Common myeloid progenitor, CD34-positive (primary cell): ENCODE data around the gene HAND1.

ENCODE experiments used
- CTCF ChIA-PET: fragments of 350-600 bp; sonication (Branson Sonifier 250); formaldehyde crosslinking; loops from one replicate; lab custom pipeline; 2021; ENCODE audit warnings: antibody characterized with exemption; lab: Charles Lee
- POLR2A ChIA-PET: fragments of 350-600 bp; sonication (Branson Sonifier 250); formaldehyde crosslinking; loops from one replicate; lab custom pipeline; 2021; ENCODE audit warnings: antibody characterized with exemption; lab: Charles Lee
- DNase-seq, 3 donors: peaks; one replicate each; pipeline versions ENCODE4 v3.0.0 to v3.0.0-alpha.2; 2013
- H3K27ac ChIP-seq, 2 experiments: 1 replicate in 1 of 2; 2 replicates in 1 of 2; pipeline ENCODE4 v1.7.0; 2013; ENCODE audit warnings: inconsistent platforms in 2 of 2, low read length in 2 of 2, mild to moderate bottlenecking in 2 of 2, low read depth in 1 of 2, moderate library complexity in 1 of 2; ENCODE audit not compliant: severe bottlenecking in 2 of 2, insufficient read depth in 1 of 2, poor library complexity in 1 of 2
- H3K27me3 ChIP-seq, 5 experiments: replicated peaks in 2 of 5; 1 replicate in 3 of 5; 2 replicates in 2 of 5; pipeline versions ENCODE4 v1.6.1 to v1.7.0; 2013; ENCODE audit warnings: low read length in 4 of 5, mild to moderate bottlenecking in 2 of 5, moderate library complexity in 2 of 5, inconsistent platforms in 1 of 5; ENCODE audit not compliant: insufficient read depth in 5 of 5, control insufficient read depth in 4 of 5
- H3K36me3 ChIP-seq, 4 experiments: 1 replicate in 2 of 4; 2 replicates in 2 of 4; pipeline versions ENCODE4 v1.6.1 to v1.7.0; 2013; ENCODE audit warnings: low read length in 3 of 4, control low read depth in 1 of 4, mild to moderate bottlenecking in 1 of 4; ENCODE audit not compliant: control insufficient read depth in 4 of 4, insufficient read depth in 4 of 4
- H3K4me1 ChIP-seq, 4 experiments: 1 replicate in 3 of 4; 2 replicates in 1 of 4; pipeline versions ENCODE4 v1.6.1 to v1.7.1; 2013; ENCODE audit warnings: low read length in 3 of 4, mild to moderate bottlenecking in 3 of 4, control low read depth in 1 of 4, inconsistent platforms in 1 of 4, moderate library complexity in 1 of 4; ENCODE audit not compliant: control insufficient read depth in 4 of 4, insufficient read depth in 4 of 4; ENCODE audit errors: control extremely low read depth in 1 of 4
- H3K4me3 ChIP-seq, 7 experiments: 1 replicate in 4 of 7; 2 replicates in 3 of 7; pipeline versions ENCODE4 v1.5.1 to v1.7.0; 2013; ENCODE audit warnings: mild to moderate bottlenecking in 7 of 7, low read length in 6 of 7, moderate library complexity in 6 of 7, inconsistent platforms in 2 of 7, low read depth in 2 of 7, control low read depth in 1 of 7; ENCODE audit not compliant: insufficient read depth in 4 of 7, control insufficient read depth in 1 of 7; ENCODE audit errors: extremely low read depth in 1 of 7
- H3K9me3 ChIP-seq, 5 experiments: 1 replicate in 4 of 5; 2 replicates in 1 of 5; pipeline versions ENCODE4 v1.6.1 to v1.7.1; 2013; ENCODE audit warnings: low read length in 4 of 5, mild to moderate bottlenecking in 2 of 5, inconsistent platforms in 1 of 5, low read depth in 1 of 5, moderate library complexity in 1 of 5; ENCODE audit not compliant: control insufficient read depth in 4 of 5, insufficient read depth in 2 of 5; ENCODE audit errors: control extremely low read depth in 1 of 5
- WGBS: methylation state at CpG from one replicate; pipeline ENCODE4 v1.1.5; 2013; ENCODE audit not compliant: insufficient coverage; 5-methylcytosine and 5-hydroxymethylcytosine counted together

HAND1 gene

GRCh38 chr5:154465169-154465568, 12.9 kb downstream of the HAND1 start:
- Histone ChIP-seq H3K27me3 (peaks cover 4 to 25% (median 15%) of the 10 kb centered on the region in 5 experiments), H3K36me3 (peaks cover 0 to 2% (median 0%) of the 10 kb centered on the region in 4 experiments), H3K9me3 (no peaks in the 10 kb centered on the region), H3K27ac (no peak overlapping the region), H3K4me3 (no peak overlapping the region), H3K4me1 (no peaks in the 10 kb centered on the region)
- ChIA-PET CTCF (interaction anchor here (1.8 to 10.0 kb wide), 3 partner anchors 9 to 397 kb away, joined by 4 to 117 read pairs (median 51); no protein-coding TSS in a partner anchor), POLR2A (no interaction called here)
- peak in 1 of 3 donors; percentile 15 for DNase-seq
- 86% methylated on average over 4 of the region's 6 CpGs for WGBS

- H3K9me3 ChIP-seq, result no peaks in the 10 kb centered on the region
- DNase-seq, result no peak
- H3K36me3 ChIP-seq, result peaks cover 0 to 2% (median 0%) of the 10 kb centered on the region in 4 experiments
- no peak overlapping the region for H3K4me3 ChIP-seq
- WGBS, result 86% methylated on average over 1 of the region's 1 CpG
- H3K27ac ChIP-seq, result no peak overlapping the region
- POLR2A ChIA-PET, result interaction anchor here (0.6 kb wide), 1 partner anchor 169 kb away, joined by 3 read pairs; no protein-coding TSS in a partner anchor
- CTCF ChIA-PET, result interaction anchor here (0.8 to 7.3 kb wide), 4 partner anchors 8 to 392 kb away, joined by 3 to 51 read pairs (median 10); no protein-coding TSS in a partner anchor
- H3K27me3 ChIP-seq, result peaks cover 0 to 20% (median 10%) of the 10 kb centered on the region in 5 experiments
- no peaks in the 10 kb centered on the region for H3K4me1 ChIP-seq
Measured at GRCh38 chr5:154464438-154464837, 13.6 kb downstream of the HAND1 start.

- no peak for DNase-seq
- ChIA-PET POLR2A (no interaction called here), CTCF (interaction anchor here (0.7 to 3.2 kb wide), 6 partner anchors 9 to 389 kb away, joined by 4 to 12 read pairs (median 6); no protein-coding TSS in a partner anchor)
- Histone ChIP-seq H3K36me3 (peaks cover 2 to 24% (median 14%) of the 10 kb centered on the region in 4 experiments), H3K4me3 (no peak overlapping the region), H3K9me3 (no peaks in the 10 kb centered on the region), H3K27me3 (peaks cover 0 to 5% (median under 1%) of the 10 kb centered on the region in 5 experiments), H3K27ac (no peak overlapping the region), H3K4me1 (peaks cover 0 to 3% (median under 1%) of the 10 kb centered on the region in 4 experiments)
- WGBS, result 100% methylated on average over 3 of the region's 6 CpGs
Measured at GRCh38 chr5:154461531-154461930, 16.5 kb downstream of the HAND1 start.

- POLR2A ChIA-PET, result no interaction called here
- no peak overlapping the region for H3K27ac ChIP-seq
- H3K4me1 ChIP-seq, result peaks cover 0 to 7% (median 4%) of the 10 kb centered on the region in 4 experiments
- CTCF ChIA-PET, result interaction anchor here (0.8 to 8.6 kb wide), 7 partner anchors 7 to 397 kb away, joined by 3 to 51 read pairs (median 3); no protein-coding TSS in a partner anchor
- 93% methylated on average over 3 of the region's 4 CpGs for WGBS
- no peaks in the 10 kb centered on the region for H3K9me3 ChIP-seq
- no peak overlapping the region for H3K4me3 ChIP-seq
- peaks cover 2 to 36% (median 24%) of the 10 kb centered on the region in 4 experiments for H3K36me3 ChIP-seq
- DNase-seq, result no peak
- no peaks in the 10 kb centered on the region for H3K27me3 ChIP-seq
Measured at GRCh38 chr5:154460172-154460571, 17.9 kb downstream of the HAND1 start.

- no peak overlapping the region for H3K27ac ChIP-seq
- peaks cover 0 to 7% (median 4%) of the 10 kb centered on the region in 4 experiments for H3K4me1 ChIP-seq
- no peaks in the 10 kb centered on the region for H3K9me3 ChIP-seq
- ChIA-PET CTCF (interaction anchor here (1.2 to 8.6 kb wide), 3 partner anchors 9 to 152 kb away, joined by 5 to 51 read pairs (median 8); no protein-coding TSS in a partner anchor), POLR2A (no interaction called here)
- WGBS, result 100% methylated on average over 3 of the region's 3 CpGs
- no peak overlapping the region for H3K4me3 ChIP-seq
- no peaks in the 10 kb centered on the region for H3K27me3 ChIP-seq
- peaks cover 4 to 46% (median 29%) of the 10 kb centered on the region in 4 experiments for H3K36me3 ChIP-seq
- no peak for DNase-seq
Measured at GRCh38 chr5:154459015-154459414, 19.0 kb downstream of the HAND1 start.

GRCh38 chr5:154456540-154456939, 21.5 kb downstream of the HAND1 start:
- WGBS, result 50% methylated on average over 2 of the region's 3 CpGs

GRCh38 chr5:154455585-154455984, 22.4 kb downstream of the HAND1 start:
- no peak overlapping the region for H3K4me3 ChIP-seq
- CTCF ChIA-PET, result interaction anchor here (8.6 kb wide), 1 partner anchor 12 kb away, joined by 51 read pairs; no protein-coding TSS in a partner anchor

More at GRCh38 chr5:154456540-154456939, 21.5 kb downstream of the HAND1 start:
- Histone ChIP-seq H3K9me3 (no peaks in the 10 kb centered on the region), H3K4me1 (peaks cover 0 to 7% (median 4%) of the 10 kb centered on the region in 4 experiments), H3K27ac (no peak overlapping the region), H3K27me3 (no peaks in the 10 kb centered on the region), H3K4me3 (no peak overlapping the region), H3K36me3 (peaks cover 4 to 68% (median 45%) of the 10 kb centered on the region in 4 experiments)
- POLR2A ChIA-PET, result interaction anchor here (0.7 kb wide), 1 partner anchor 49 kb away, joined by 4 read pairs; no protein-coding TSS in a partner anchor
- DNase-seq, result no peak
- CTCF ChIA-PET, result interaction anchor here (0.9 to 8.6 kb wide), 2 partner anchors 9 to 11 kb away, joined by 4 to 51 read pairs; no protein-coding TSS in a partner anchor

More at GRCh38 chr5:154455585-154455984, 22.4 kb downstream of the HAND1 start:
- H3K4me1 ChIP-seq, result peaks cover 0 to 7% (median 4%) of the 10 kb centered on the region in 4 experiments
- H3K36me3 ChIP-seq, result peaks cover 5 to 73% (median 49%) of the 10 kb centered on the region in 4 experiments
- WGBS, result 92% methylated on average over 4 of the region's 5 CpGs
- no peak overlapping the region for H3K27ac ChIP-seq
- no peak for DNase-seq
- POLR2A ChIA-PET, result no interaction called here
- H3K27me3 ChIP-seq, result no peaks in the 10 kb centered on the region
- H3K9me3 ChIP-seq, result no peaks in the 10 kb centered on the region
